HG03135 (cell line): ENCODE data around the gene ADH5.
A peak's percentile ranks its signal among the peaks of the same experiment; 100 is the strongest.
"Not testable (repeated sequence)": the region's sequence is repeated elsewhere in the genome, so short reads cannot be mapped to it uniquely, and the experiment has no call there.

Experiments
- ATAC-seq: cut with Tn5 transposase; IDR thresholded peaks from one replicate; pipeline ENCODE4 v1.9.1; 2021; ENCODE audit warnings: mild to moderate bottlenecking, moderate library complexity; ENCODE audit not compliant: unreplicated experiment

ADH5 gene

GRCh38 chr4:99038213-99038612, 50.4 kb downstream of the ADH5 start:
- ATAC-seq: no peak

GRCh38 chr4:99033956-99034355, 54.6 kb downstream of the ADH5 start:
- no peak for ATAC-seq

- ATAC-seq: no peak
These were observed 58.7 kb downstream of the ADH5 start for GRCh38 chr4:99029852-99030251.

GRCh38 chr4:99029018-99029735, 59.4 kb downstream of the ADH5 start:
- ATAC-seq: peak; percentile 67

- ATAC-seq: no peak
These were observed 60.4 kb downstream of the ADH5 start for GRCh38 chr4:99028187-99028586.

GRCh38 chr4:99027304-99027703, 61.3 kb downstream of the ADH5 start:
- ATAC-seq: no peak

- ATAC-seq: no peak
These were observed 63.1 kb downstream of the ADH5 start for GRCh38 chr4:99025506-99025905.

GRCh38 chr4:99024481-99025275, 63.9 kb downstream of the ADH5 start:
- no peak for ATAC-seq

GRCh38 chr4:99023800-99024251, 64.8 kb downstream of the ADH5 start:
- not testable (repeated sequence) for ATAC-seq

GRCh38 chr4:99022566-99022965, 66.0 kb downstream of the ADH5 start:
- no peak for ATAC-seq

- no peak for ATAC-seq
These were observed 67.2 kb downstream of the ADH5 start for GRCh38 chr4:99021386-99021785.
